Thymus (tissue), 14 donors: ENCODE data around the gene ATOH1. TPM values are rescaled to one million over a fixed set of nuclear protein-coding genes. Genes with fewer than 3 reads are reported as not detected.

Source experiments
- DNase-seq, 9 donors: peaks; one replicate each; pipeline ENCODE4 v3.0.0-alpha.2; 2013; ENCODE audit warnings: low spot score in 9 of 9, low read depth in 6 of 9, missing footprints in 1 of 9
- H3K27ac ChIP-seq, 2 donors: one replicate each; pipeline ENCODE4 v1.5.1; 2013; ENCODE audit warnings: control low read depth in 1 of 2, low read depth in 1 of 2, low read length in 1 of 2, mild to moderate bottlenecking in 1 of 2, moderate library complexity in 1 of 2
- H3K27me3 ChIP-seq, 2 donors: one replicate each; pipeline ENCODE4 v1.5.1; 2013; ENCODE audit warnings: low read length in 1 of 2; ENCODE audit not compliant: control insufficient read depth in 2 of 2, insufficient read depth in 1 of 2
- H3K36me3 ChIP-seq, 2 donors: one replicate each; pipeline ENCODE4 v1.5.1; 2013; ENCODE audit warnings: low read length in 1 of 2, mild to moderate bottlenecking in 1 of 2, moderate library complexity in 1 of 2; ENCODE audit not compliant: control insufficient read depth in 2 of 2, insufficient read depth in 2 of 2
- H3K4me1 ChIP-seq, 2 donors: one replicate each; pipeline ENCODE4 v1.5.1; 2013; ENCODE audit warnings: low read length in 2 of 2; ENCODE audit not compliant: control insufficient read depth in 2 of 2, insufficient read depth in 2 of 2
- H3K4me3 ChIP-seq, 2 donors: one replicate each; pipeline ENCODE4 v1.5.1; 2013; ENCODE audit warnings: low read length in 2 of 2, control low read depth in 1 of 2, mild to moderate bottlenecking in 1 of 2
- H3K9me3 ChIP-seq, 2 donors: one replicate each; pipeline ENCODE4 v1.5.1; 2013; ENCODE audit warnings: low read length in 1 of 2, mild to moderate bottlenecking in 1 of 2; ENCODE audit not compliant: control insufficient read depth in 2 of 2, insufficient read depth in 1 of 2
- WGBS: extraction: QIAGEN DNeasy Blood & Tissue Kit; methylation state at CpG from one replicate; pipeline ENCODE4 v1.1.7; 2013; 5-methylcytosine and 5-hydroxymethylcytosine counted together
- long read RNA-seq, 10 donors: transcript quantifications; one replicate each; lab custom pipeline, GENCODE V29; 2026
- polyA plus RNA-seq: library from polyadenylated mRNA; stranded (reverse); fragments of 200-250 nt; gene quantifications from one replicate; pipeline ENCODE4 v1.2.3, GENCODE V29; 2013
- total RNA-seq: library from RNA; stranded (reverse); fragments of 120-200 nt; gene quantifications from one replicate; pipeline ENCODE4 v1.2.4, GENCODE V29; 2013
- donor health status: healthy.

The ATOH1 gene, protein sequence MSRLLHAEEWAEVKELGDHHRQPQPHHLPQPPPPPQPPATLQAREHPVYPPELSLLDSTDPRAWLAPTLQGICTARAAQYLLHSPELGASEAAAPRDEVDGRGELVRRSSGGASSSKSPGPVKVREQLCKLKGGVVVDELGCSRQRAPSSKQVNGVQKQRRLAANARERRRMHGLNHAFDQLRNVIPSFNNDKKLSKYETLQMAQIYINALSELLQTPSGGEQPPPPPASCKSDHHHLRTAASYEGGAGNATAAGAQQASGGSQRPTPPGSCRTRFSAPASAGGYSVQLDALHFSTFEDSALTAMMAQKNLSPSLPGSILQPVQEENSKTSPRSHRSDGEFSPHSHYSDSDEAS
- total RNA-seq, result under 0.01 TPM
- polyA plus RNA-seq, result 0.32 TPM
- long read RNA-seq, donor 1, result 0 reads
- long read RNA-seq, donor 2, result 0 reads
- long read RNA-seq, donor 3, result 0 reads
- long read RNA-seq, donor 4, result 0 reads
- long read RNA-seq, donor 5, partial matches to known transcripts, result 0 of 2 reads
- long read RNA-seq, donor 5, other reads (novel, unspliced or antisense), result 0 of 2 reads
- long read RNA-seq, donor 6, result 0 reads
- long read RNA-seq, donor 7, partial matches to known transcripts, result 0 of 1 reads
- long read RNA-seq, donor 7, other reads (novel, unspliced or antisense), result 0 of 1 reads
- long read RNA-seq, donor 8, partial matches to known transcripts, result 0 of 1 reads
- long read RNA-seq, donor 8, other reads (novel, unspliced or antisense), result 0 of 1 reads
- long read RNA-seq, donor 9, partial matches to known transcripts, result 0 of 1 reads
- long read RNA-seq, donor 9, other reads (novel, unspliced or antisense), result 0 of 1 reads
- long read RNA-seq, donor 10, result 0 reads

GRCh38 chr4:93828332-93828994 lies at the start of gene ATOH1:
TSS of gene ATOH1 (plus strand) at chr4:93828753. CDS start at chr4:93828927, 174 bp downstream.
- 2% methylated on average over 46 of the region's 46 CpGs for WGBS
- peak in 2 of 9 donors; percentile 4 to 30 for DNase-seq
- H3K4me1 ChIP-seq, result peaks cover 0 to 23% of the 10 kb centered on the region in 2 donors
- H3K4me3 ChIP-seq, result peak within 1 kb of the TSS in 1 of 2 donors; percentile 27
- no peaks in the 10 kb centered on the region for H3K36me3 ChIP-seq
- H3K9me3 ChIP-seq, result peaks cover 0 to 8% of the 10 kb centered on the region in 2 donors
- H3K27ac ChIP-seq, result no peak within 1 kb of the TSS
- H3K27me3 ChIP-seq, result peaks cover 48 to 81% of the 10 kb centered on the region in 2 donors

DNA sequence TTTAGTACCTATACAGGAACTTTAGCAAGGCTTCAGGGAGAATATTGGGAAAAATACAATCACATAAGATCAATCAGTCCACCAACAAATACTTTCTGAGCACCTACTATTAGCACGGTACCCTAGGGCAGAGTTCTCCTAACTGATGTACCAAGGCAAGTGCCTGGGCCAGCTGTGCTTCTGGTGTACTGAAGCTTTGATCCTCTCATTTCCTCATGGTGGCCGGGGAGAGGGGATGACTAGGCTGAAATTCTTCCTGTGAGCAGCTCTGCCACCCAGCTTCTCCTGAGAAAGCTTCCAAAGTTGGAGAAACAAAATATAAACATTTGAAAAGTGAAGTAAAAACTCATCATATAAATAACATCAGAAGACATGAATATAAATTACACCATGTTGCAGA lies 49.3 kb upstream of the ATOH1 start:
- Histone ChIP-seq H3K9me3 (no peaks in the 10 kb centered on the region), H3K36me3 (no peaks in the 10 kb centered on the region), H3K4me3 (no peak overlapping the region), H3K4me1 (no peaks in the 10 kb centered on the region), H3K27ac (no peak overlapping the region), H3K27me3 (no peaks in the 10 kb centered on the region)
- 43% methylated on average over 2 of the region's 2 CpGs for WGBS
- DNase-seq, result no peak

DNA sequence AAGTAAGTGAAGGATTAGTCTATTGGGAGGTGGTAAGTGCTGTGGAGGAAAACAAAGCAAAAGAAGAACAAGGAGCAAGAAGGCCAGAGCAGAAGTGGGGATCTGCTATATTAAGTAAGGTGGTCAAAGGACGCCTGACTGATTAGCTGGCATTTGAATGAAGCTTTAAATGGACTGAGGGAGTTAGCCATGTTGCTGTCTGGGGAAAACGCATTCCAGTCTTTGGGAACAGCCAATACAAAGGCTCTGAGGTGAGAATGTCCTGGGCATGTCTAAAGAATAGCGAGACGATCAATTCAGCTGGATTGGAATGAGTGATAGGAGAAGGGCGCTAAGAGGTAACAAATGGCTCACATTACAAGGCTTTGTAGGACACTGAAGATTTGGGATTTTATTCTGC lies 48.5 kb upstream of the ATOH1 start:
- H3K9me3 ChIP-seq, result no peaks in the 10 kb centered on the region
- WGBS, result 94% methylated on average over 5 of the region's 5 CpGs

GRCh38 chr4:93781198-93781597 lies 47.4 kb upstream of the ATOH1 start:
- Histone ChIP-seq H3K36me3 (no peaks in the 10 kb centered on the region), H3K4me3 (no peak overlapping the region), H3K9me3 (no peaks in the 10 kb centered on the region), H3K4me1 (no peaks in the 10 kb centered on the region), H3K27ac (no peak overlapping the region), H3K27me3 (no peaks in the 10 kb centered on the region)
- WGBS, result 96% methylated on average over 9 of the region's 9 CpGs
- DNase-seq, result no peak

More for the DNA sequence above, 48.5 kb upstream of the ATOH1 start:
- H3K36me3 ChIP-seq, result no peaks in the 10 kb centered on the region
- H3K27me3 ChIP-seq, result no peaks in the 10 kb centered on the region
- no peak overlapping the region for H3K27ac ChIP-seq
- H3K4me3 ChIP-seq, result no peak overlapping the region
- no peaks in the 10 kb centered on the region for H3K4me1 ChIP-seq
- DNase-seq, result no peak

GRCh38 chr4:93786149-93786548 lies 42.4 kb upstream of the ATOH1 start:
- DNase-seq, result no peak
- 87% methylated on average over 2 of the region's 2 CpGs for WGBS
- H3K4me3 ChIP-seq, result no peak overlapping the region

DNA sequence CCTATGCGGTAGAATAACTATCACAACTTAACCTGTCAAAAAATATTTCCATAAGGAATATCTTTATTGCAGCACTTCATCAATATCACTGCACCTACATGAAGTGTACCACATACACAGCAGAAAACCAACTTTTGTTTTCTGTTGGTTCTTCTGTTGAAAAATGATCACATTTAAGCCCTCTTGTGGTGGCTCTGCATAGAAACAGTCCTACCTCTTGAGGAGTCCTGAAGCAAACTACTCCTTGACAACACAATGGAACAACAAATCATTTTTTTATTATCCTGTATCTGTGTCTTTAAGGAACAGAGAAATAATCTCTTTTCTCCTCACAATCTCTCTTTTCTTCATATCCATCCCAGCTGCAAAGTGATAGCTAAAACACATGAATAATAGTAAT lies 39.8 kb upstream of the ATOH1 start:
- Histone ChIP-seq H3K4me3 (no peak overlapping the region), H3K27me3 (no peaks in the 10 kb centered on the region), H3K36me3 (no peaks in the 10 kb centered on the region), H3K9me3 (no peaks in the 10 kb centered on the region), H3K4me1 (no peaks in the 10 kb centered on the region), H3K27ac (no peak overlapping the region)
- no peak for DNase-seq
- WGBS, result 98% methylated on average over 1 of the region's 1 CpG

More at GRCh38 chr4:93786149-93786548, 42.4 kb upstream of the ATOH1 start:
- Histone ChIP-seq H3K36me3 (no peaks in the 10 kb centered on the region), H3K27ac (no peak overlapping the region), H3K27me3 (no peaks in the 10 kb centered on the region), H3K4me1 (no peaks in the 10 kb centered on the region), H3K9me3 (no peaks in the 10 kb centered on the region)

DNA sequence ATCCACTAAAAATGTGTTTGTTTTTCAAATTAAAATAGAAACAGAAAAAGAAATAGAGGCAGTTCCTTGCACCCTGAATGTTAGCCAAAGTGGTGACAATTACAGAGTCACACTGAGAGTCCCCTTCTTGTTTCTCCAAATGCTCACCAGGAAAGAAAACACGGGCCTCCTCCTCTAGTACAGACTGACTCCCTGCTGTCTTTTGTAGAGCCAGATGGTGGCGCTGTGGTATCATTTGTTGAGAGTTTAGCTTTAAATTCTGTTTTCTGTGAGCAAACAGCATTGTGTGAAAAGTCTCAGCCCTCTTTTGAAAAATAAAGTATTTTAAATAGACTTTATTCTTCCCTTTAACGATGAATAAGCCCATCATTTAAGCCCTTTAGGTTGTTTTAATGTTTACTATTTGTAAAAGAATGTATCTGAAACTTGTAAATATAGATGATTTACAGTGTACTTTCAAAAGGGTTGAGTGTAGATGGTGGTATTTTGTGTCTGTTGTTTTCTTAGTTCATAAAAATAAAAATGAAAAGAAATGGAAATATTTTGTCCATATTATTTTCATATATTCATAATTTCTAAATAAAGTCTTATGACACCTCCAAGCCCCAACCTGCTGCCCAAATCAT lies 36.9 kb upstream of the ATOH1 start:
- H3K9me3 ChIP-seq, result no peaks in the 10 kb centered on the region
- no peaks in the 10 kb centered on the region for H3K27me3 ChIP-seq
- H3K27ac ChIP-seq, result no peak overlapping the region
- H3K36me3 ChIP-seq, result no peaks in the 10 kb centered on the region
- no peak overlapping the region for H3K4me3 ChIP-seq
- peak in 7 of 9 donors; percentile 6 to 56 (median 17) for DNase-seq
- under 1% methylated on average over 3 of the region's 3 CpGs for WGBS
- H3K4me1 ChIP-seq, result no peaks in the 10 kb centered on the region

- Histone ChIP-seq H3K27me3 (no peaks in the 10 kb centered on the region), H3K4me3 (no peak overlapping the region), H3K4me1 (no peaks in the 10 kb centered on the region), H3K9me3 (no peaks in the 10 kb centered on the region), H3K27ac (no peak overlapping the region), H3K36me3 (no peaks in the 10 kb centered on the region)
- WGBS, result 96% methylated on average over 4 of the region's 4 CpGs
- DNase-seq, result no peak
Measured at GRCh38 chr4:93802045-93802444, 26.5 kb upstream of the ATOH1 start.
